ENCODE data around the gene OR8K3.

OR8K3 gene

DNA sequence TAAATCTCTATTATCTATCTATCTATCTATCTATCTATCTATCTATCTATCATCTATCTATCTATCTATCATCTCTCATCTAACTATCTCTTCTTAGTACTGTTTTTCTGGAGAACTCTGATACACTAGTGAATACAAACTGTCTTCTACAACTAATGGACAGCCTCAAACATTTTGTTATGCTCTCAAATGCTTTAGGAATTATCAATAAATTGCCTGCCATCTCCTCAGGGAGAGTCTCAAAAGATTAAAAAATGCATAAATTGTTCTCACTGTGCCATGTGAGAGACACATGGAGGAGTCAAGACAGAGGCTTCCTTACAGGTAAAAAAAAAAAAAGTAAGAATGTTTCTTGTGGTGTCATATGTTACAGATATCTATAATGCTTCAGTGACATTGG, at the start of gene OR8K3:
Gene OR8K3 (plus strand): TSS at position 301 of the 400 bp plus-strand sequence. CDS start 3,163 bp downstream, outside the sequence.
- DNase-seq = no peak

- DNase-seq = no peak
Measured at GRCh38 chr11:56271092-56271491, 43.9 kb upstream of the OR8K3 start.

- no peak for DNase-seq
Measured at GRCh38 chr11:56273854-56274253, 41.1 kb upstream of the OR8K3 start, which contains the start of gene OR5T1. TSS of gene OR5T1 (plus strand) at chr11:56274154. CDS start at chr11:56275639, 1,485 bp downstream.

DNA sequence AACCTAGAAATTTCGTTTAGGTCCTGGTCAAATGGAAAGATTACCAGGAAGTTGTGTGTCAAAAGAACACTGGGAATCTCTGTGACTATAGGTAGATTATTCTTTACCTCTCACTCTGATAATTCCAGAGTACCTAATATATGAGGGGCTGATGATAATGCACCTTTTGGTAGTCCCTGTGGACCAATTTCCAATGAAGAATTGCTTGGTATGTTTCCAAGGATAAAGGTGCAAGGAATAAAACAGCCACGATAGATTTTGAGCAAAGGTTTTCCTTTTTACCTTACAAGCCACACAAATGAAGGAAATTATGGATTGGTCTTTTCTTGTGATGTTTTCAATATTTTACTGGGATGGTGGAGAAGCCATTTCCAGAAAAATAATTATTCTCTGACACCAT, 22.8 kb upstream of the OR8K3 start, which contains the start of gene OR8H1:
Gene OR8H1 (minus strand): TSS at position 101 of the 400 bp plus-strand sequence. CDS start 1,192 bp downstream, outside the sequence.
- no peak for DNase-seq

DNA sequence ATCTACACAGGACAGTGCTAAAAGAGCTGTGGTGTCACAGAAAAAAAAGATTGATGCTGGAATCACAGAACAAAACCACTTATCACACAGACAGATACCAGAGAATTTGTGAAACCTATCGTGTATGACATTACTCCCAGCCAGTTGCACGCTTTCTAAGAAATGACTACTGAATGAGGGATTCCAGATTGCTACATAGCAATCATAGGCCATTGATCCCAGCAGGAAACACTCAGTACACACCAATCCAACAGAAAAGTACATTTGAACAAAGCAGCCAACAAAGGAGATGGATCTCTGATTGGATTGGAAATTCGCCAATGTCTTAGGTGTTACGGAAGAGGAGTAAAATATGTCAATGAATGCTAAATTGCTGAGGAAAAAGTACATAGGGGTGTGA, 18.0 kb upstream of the OR8K3 start:
- DNase-seq = no peak

GRCh38 chr11:56307836-56308235, 7.1 kb upstream of the OR8K3 start:
- no peak for DNase-seq

DNA sequence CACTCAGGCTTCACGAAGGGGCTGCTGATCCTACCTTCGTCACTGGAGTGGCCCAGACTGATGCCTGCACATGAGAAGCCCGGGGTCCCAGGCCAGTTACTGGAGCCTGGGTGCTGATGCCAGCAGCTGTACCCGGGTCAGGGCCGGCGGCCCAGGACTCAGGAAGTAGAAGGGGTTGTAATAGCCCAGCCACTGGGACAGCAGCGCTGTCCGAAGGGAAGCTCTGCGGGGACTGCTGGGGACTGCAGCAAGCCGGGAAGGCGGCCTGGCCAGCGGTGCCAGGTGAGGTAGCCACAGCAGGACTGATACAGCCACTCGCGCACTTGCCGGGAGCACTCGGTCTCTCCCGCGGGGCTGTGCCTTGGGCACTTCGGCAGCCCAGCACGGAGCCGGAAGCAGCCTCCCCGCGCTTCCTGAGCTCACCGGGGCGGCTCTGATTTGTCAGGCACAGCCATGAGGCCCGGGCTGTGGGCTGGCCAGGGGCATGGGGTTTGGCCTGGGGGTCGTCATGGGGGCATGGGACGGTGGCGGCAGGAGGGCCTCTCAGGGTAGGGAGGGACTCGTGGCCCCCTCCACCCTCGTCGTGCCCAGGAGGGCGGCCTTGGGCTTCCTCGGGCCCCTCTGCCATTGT, 17.0 kb downstream of the OR8K3 start:
- DNase-seq = no peak

DNA sequence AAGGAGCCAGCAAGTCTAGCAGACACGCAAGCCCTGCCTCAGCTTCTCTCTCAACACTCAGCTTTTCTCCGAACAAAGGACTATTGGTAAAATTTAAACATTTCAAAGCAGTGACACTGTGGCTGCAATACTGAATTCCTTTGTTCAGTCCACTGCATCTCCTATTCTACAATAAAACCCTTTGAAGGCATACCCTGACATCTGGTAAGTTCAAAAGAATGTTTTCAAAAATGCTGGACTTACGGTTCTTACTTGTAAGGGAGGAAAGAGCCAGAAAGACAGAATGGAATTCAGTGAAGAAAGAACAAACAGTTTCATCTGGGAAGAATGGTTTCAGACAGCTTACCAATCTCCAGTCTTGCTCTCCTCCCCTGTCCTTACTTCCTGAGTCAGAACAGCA, 18.2 kb downstream of the OR8K3 start:
- no peak for DNase-seq

DNA sequence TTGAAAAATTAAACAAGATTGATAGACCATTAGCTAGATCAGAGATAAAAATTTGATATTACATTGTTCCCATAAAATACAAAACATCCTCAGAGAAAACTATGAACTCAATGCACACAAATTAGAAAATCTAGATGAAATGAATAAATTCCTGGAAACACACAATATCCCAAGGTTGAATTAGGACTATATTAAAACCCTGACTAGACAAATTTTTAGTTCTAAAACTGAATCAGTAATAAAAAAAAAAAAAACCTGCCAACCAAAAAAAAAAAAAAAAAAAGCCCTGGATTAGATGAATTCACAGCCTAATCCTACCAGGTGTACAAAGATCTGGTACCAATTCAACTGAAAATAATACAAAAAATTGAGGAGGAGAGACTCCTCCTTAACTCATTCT, 25.3 kb downstream of the OR8K3 start:
- no peak for DNase-seq

- no peak for DNase-seq
Measured at GRCh38 chr11:56345739-56346138, 30.8 kb downstream of the OR8K3 start, which contains the start of gene OR8K1. TSS of gene OR8K1 (plus strand) at chr11:56346039. CDS start at chr11:56346039, 0 bp downstream.

- no peak for DNase-seq
Measured at GRCh38 chr11:56353991-56354390, 39.0 kb downstream of the OR8K3 start, which contains the start of gene OR8J1. TSS of gene OR8J1 (plus strand) at chr11:56354291. CDS start at chr11:56360247, 5,956 bp downstream.

Data from amniotic stem cell (primary cell).